ENCODE measurements around the gene SYT15B.
"Not testable (repeated sequence)": the region's sequence is repeated elsewhere in the genome, so short reads cannot be mapped to it uniquely, and the experiment has no call there.

DNA sequence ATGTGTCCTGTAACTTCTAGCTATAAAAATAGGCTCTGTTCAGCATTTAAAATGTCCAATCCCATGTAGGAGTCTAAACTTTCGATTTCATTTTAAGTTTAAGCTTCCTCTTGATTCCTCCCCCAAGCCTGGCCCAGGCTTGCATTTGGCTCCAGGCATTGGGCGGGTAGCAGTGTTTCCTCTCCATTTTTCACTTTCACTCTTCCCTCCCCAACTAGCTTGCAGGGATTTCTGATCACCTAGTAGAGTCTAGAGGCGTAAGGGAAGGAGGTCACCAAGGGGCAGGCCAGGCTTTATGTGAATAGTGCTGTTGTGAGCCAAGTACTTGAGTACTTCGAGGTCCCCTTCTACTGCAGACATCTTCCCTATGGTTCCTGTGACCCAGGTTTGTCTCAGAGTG, 18.5 kb downstream of the SYT15B start:
- not testable (repeated sequence) for TF ChIP-seq ZNF114 (CRISPR knock-in tag; IDR thresholded peaks at IDR 0.05); EZH2 (IDR thresholded peaks at IDR 0.05; ENCODE audit: low read depth, unreplicated experiment); POLR2AphosphoS5 (IDR thresholded peaks at IDR 0.05; ENCODE audit: low read depth); CTCF (conservative IDR thresholded peaks at IDR 0.05; ENCODE audit: low read depth in 2 of 2); CREB1 (CRISPR knock-in tag; IDR thresholded peaks at IDR 0.05; ENCODE audit: low read depth); EZH2phosphoT487 (IDR thresholded peaks at IDR 0.05; ENCODE audit: unreplicated experiment); REST (IDR thresholded peaks at IDR 0.05; ENCODE audit: unreplicated experiment); STAT1 (IDR thresholded peaks at IDR 0.05; ENCODE audit: unreplicated experiment)
- TF ChIP-seq, protein P1, sequence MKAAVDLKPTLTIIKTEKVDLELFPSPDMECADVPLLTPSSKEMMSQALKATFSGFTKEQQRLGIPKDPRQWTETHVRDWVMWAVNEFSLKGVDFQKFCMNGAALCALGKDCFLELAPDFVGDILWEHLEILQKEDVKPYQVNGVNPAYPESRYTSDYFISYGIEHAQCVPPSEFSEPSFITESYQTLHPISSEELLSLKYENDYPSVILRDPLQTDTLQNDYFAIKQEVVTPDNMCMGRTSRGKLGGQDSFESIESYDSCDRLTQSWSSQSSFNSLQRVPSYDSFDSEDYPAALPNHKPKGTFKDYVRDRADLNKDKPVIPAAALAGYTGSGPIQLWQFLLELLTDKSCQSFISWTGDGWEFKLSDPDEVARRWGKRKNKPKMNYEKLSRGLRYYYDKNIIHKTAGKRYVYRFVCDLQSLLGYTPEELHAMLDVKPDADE (IDR thresholded peaks at IDR 0.05) = not testable (repeated sequence)
